Transverse colon (tissue), 4 donors: ENCODE data around the gene MCRS1.

Source experiments
- EP300 ChIP-seq: sonication (generic); formaldehyde crosslinking; IDR thresholded peaks from one replicate; pipeline ENCODE4 v1.6.1; 2017; ENCODE audit warnings: antibody characterized with exemption, low read depth
- POLR2A ChIP-seq: fragments of 450-650 bp; IDR thresholded peaks from one replicate; pipeline ENCODE4 v1.6.1; 2016; ENCODE audit warnings: antibody characterized with exemption, mild to moderate bottlenecking, moderate library complexity
- POLR2AphosphoS5 ChIP-seq, 3 donors: sonication (generic); formaldehyde crosslinking; IDR thresholded peaks; one replicate each; pipeline ENCODE4 v1.6.1; 2016; ENCODE audit warnings: antibody characterized with exemption in 3 of 3
- TF ChIP-seq, protein P1 (sequence below), 5 experiments: fragments of 200-600 bp in 3 of 5; fragments of 450-650 bp in 2 of 5; sonication (generic) in 3 of 5; IDR thresholded peaks; 1 replicate in 2 of 5; 2 replicates in 3 of 5; pipeline ENCODE4 v1.5.1; 2016 to 2017; ENCODE audit warnings: antibody characterized with exemption in 5 of 5, inconsistent platforms in 3 of 5, mild to moderate bottlenecking in 2 of 5, moderate library complexity in 1 of 5

DNA sequence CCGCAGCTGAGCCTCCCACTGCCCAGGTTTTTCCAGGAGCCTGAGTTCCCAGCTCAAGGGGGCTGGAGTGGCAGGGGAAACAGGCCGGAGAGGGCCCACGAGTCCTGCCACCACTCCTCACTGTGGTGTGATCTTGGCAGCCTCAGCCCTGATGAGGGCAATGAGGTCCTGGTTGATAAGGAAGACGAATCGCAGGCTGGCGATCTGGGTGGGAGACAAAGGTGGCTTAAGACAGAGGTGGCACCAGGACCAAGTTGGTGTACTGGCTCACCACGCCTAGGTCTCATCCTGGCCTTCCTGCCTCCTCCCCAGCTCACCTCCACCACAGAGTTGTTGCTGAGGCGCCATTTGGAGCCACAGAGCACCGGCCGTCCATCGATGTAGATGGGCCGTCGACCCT is 9.4 kb downstream of the MCRS1 start:
- no peak for TF ChIP-seq EP300
- TF ChIP-seq, protein P1, sequence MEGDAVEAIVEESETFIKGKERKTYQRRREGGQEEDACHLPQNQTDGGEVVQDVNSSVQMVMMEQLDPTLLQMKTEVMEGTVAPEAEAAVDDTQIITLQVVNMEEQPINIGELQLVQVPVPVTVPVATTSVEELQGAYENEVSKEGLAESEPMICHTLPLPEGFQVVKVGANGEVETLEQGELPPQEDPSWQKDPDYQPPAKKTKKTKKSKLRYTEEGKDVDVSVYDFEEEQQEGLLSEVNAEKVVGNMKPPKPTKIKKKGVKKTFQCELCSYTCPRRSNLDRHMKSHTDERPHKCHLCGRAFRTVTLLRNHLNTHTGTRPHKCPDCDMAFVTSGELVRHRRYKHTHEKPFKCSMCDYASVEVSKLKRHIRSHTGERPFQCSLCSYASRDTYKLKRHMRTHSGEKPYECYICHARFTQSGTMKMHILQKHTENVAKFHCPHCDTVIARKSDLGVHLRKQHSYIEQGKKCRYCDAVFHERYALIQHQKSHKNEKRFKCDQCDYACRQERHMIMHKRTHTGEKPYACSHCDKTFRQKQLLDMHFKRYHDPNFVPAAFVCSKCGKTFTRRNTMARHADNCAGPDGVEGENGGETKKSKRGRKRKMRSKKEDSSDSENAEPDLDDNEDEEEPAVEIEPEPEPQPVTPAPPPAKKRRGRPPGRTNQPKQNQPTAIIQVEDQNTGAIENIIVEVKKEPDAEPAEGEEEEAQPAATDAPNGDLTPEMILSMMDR (IDR thresholded peaks at IDR 0.05), result no peak
- no peak for TF ChIP-seq POLR2A
- TF ChIP-seq POLR2AphosphoS5 (IDR thresholded peaks at IDR 0.05), result no peak
